H1 (cell line): Measurements from ENCODE around the gene SMC2. TPM values are rescaled to one million over a fixed set of nuclear protein-coding genes. Genes with fewer than 3 reads are reported as not detected.

Experiments used
- CTCF ChIA-PET: fragments of 300-600 bp; sonication (Branson Sonifier 250); formaldehyde crosslinking; loops from one replicate; lab custom pipeline; 2021; ENCODE audit not compliant: partially characterized antibody; lab: Charles Lee
- POLR2A ChIA-PET: fragments of 300-600 bp; sonication (Branson Sonifier 250); formaldehyde crosslinking; loops from one replicate; lab custom pipeline; 2021; ENCODE audit warnings: inconsistent platforms; ENCODE audit not compliant: partially characterized antibody; lab: Charles Lee
- DNase-seq, 2 experiments: peaks; one replicate each; pipeline versions ENCODE4 v3.0.0 to v3.0.0-alpha.2; 2010 to 2022; ENCODE audit warnings: low spot score in 2 of 2, low read depth in 1 of 2, mixed read lengths in 1 of 2
- FAIRE-seq: peaks from 2 replicates; lab custom pipeline; 2011; peaks lifted over from hg19 to GRCh38; lab: Jason Lieb, UNC
- H2AFZ ChIP-seq: 2 replicates; pipeline ENCODE4 v1.8.1; 2012; ENCODE audit warnings: low read length, inconsistent platforms
- H2AK5ac ChIP-seq: 2 replicates; pipeline ENCODE4 v1.6.1; 2013; ENCODE audit warnings: low read depth, low read length
- H2BK120ac ChIP-seq: replicated peaks from 2 replicates; pipeline ENCODE3; 2013; ENCODE audit warnings: low read depth, low read length, inconsistent platforms
- H2BK12ac ChIP-seq: 2 replicates; pipeline ENCODE4 v1.6.1; 2013; ENCODE audit warnings: low read depth, low read length
- H2BK15ac ChIP-seq: 2 replicates; pipeline ENCODE4 v1.6.1; 2013; ENCODE audit warnings: low read length
- H2BK20ac ChIP-seq: 2 replicates; pipeline ENCODE4 v1.6.1; 2013; ENCODE audit warnings: low read length
- H2BK5ac ChIP-seq: 2 replicates; pipeline ENCODE4 v1.6.1; 2013; ENCODE audit warnings: low read depth, low read length
- H3K14ac ChIP-seq: 2 replicates; pipeline ENCODE4 v1.6.1; 2013; ENCODE audit warnings: inconsistent platforms; ENCODE audit not compliant: insufficient read length
- H3K18ac ChIP-seq: 2 replicates; pipeline ENCODE4 v1.6.1; 2013; ENCODE audit warnings: low read length; ENCODE audit errors: extremely low read depth
- H3K23ac ChIP-seq: 2 replicates; pipeline ENCODE4 v1.6.1; 2013; ENCODE audit warnings: inconsistent platforms; ENCODE audit not compliant: insufficient read length
- H3K23me2 ChIP-seq: 2 replicates; pipeline ENCODE4 v1.6.1; 2013; ENCODE audit warnings: low read depth, low read length
- H3K27ac ChIP-seq: 2 replicates; pipeline ENCODE4 v1.6.1; 2011; ENCODE audit warnings: low read depth, low read length, inconsistent platforms
- H3K27me3 ChIP-seq, 4 experiments: replicated peaks in 1 of 4; 1 replicate in 1 of 4; 2 replicates in 3 of 4; pipeline versions ENCODE4 v1.6.1 to v1.8.1; 2011 to 2013; ENCODE audit warnings: low read length in 3 of 4, mild to moderate bottlenecking in 3 of 4, inconsistent platforms in 2 of 4, mixed read lengths in 2 of 4, moderate library complexity in 1 of 4; ENCODE audit not compliant: control insufficient read depth in 3 of 4, insufficient read depth in 3 of 4; ENCODE audit errors: extremely low read depth in 1 of 4
- H3K36me3 ChIP-seq, 4 experiments: 2 replicates each; pipeline versions ENCODE4 v1.6.1 to v1.8.1; 2011 to 2013; ENCODE audit warnings: mild to moderate bottlenecking in 4 of 4, low read length in 3 of 4, moderate library complexity in 2 of 4, control low read depth in 1 of 4, inconsistent platforms in 1 of 4; ENCODE audit not compliant: insufficient read depth in 4 of 4, control insufficient read depth in 2 of 4
- H3K4ac ChIP-seq: replicated peaks from 2 replicates; pipeline ENCODE3; 2013; ENCODE audit warnings: low read length, low read depth, mixed read lengths, inconsistent platforms; ENCODE audit not compliant: insufficient read length
- H3K4me1 ChIP-seq, 4 experiments: replicated peaks in 1 of 4; 1 replicate in 1 of 4; 2 replicates in 3 of 4; pipeline versions ENCODE4 v1.6.1 to v1.8.1; 2011 to 2013; ENCODE audit warnings: low read length in 3 of 4, inconsistent platforms in 2 of 4, mixed read lengths in 1 of 4; ENCODE audit not compliant: insufficient read depth in 4 of 4, control insufficient read depth in 3 of 4
- H3K4me2 ChIP-seq, 2 experiments: 2 replicates each; pipeline versions ENCODE4 v1.6.1 to v1.8.1; 2011 to 2013; ENCODE audit warnings: low read depth in 2 of 2, low read length in 2 of 2, control low read depth in 1 of 2, inconsistent platforms in 1 of 2, mild to moderate bottlenecking in 1 of 2; ENCODE audit not compliant: insufficient read depth in 1 of 2
- H3K4me3 ChIP-seq, 4 experiments: fragments of 200-600, 300-600 bp in 1 of 4; sonication (generic), shearing (Covaris generic), sonication (Bioruptor Twin) in 1 of 4; 2 replicates each; pipeline versions ENCODE4 v1.5.1 to v1.8.1; 2011 to 2016; ENCODE audit warnings: low read length in 4 of 4, low read depth in 3 of 4, control low read depth in 2 of 4, inconsistent platforms in 2 of 4, mild to moderate bottlenecking in 2 of 4, mixed read lengths in 1 of 4, moderate library complexity in 1 of 4; ENCODE audit not compliant: insufficient read depth in 2 of 4; ENCODE audit errors: extremely low read depth in 1 of 4
- H3K56ac ChIP-seq: replicated peaks from 2 replicates; pipeline ENCODE3; 2013; ENCODE audit warnings: low read depth, mild to moderate bottlenecking, mixed read lengths, low read length, inconsistent platforms; ENCODE audit not compliant: insufficient read length
- H3K79me1 ChIP-seq: 2 replicates; pipeline ENCODE4 v1.6.1; 2013; ENCODE audit warnings: low read depth, low read length, control low read depth
- H3K79me2 ChIP-seq, 2 experiments: 2 replicates each; pipeline versions ENCODE4 v1.6.1 to v1.8.1; 2012 to 2013; ENCODE audit warnings: low read length in 2 of 2, mild to moderate bottlenecking in 2 of 2, inconsistent platforms in 1 of 2; ENCODE audit not compliant: insufficient read depth in 2 of 2, control insufficient read depth in 1 of 2
- H3K9ac ChIP-seq, 4 experiments: replicated peaks in 1 of 4; 1 replicate in 1 of 4; 2 replicates in 3 of 4; pipeline versions ENCODE4 v1.6.1 to v1.8.1; 2011 to 2013; ENCODE audit warnings: low read depth in 3 of 4, low read length in 3 of 4, control low read depth in 2 of 4, mild to moderate bottlenecking in 2 of 4, moderate library complexity in 2 of 4, inconsistent platforms in 1 of 4; ENCODE audit errors: extremely low read depth in 1 of 4
- H3K9me3 ChIP-seq, 2 experiments: 2 replicates each; pipeline versions ENCODE4 v1.6.1 to v1.8.1; 2012 to 2013; ENCODE audit warnings: mild to moderate bottlenecking in 2 of 2, moderate library complexity in 2 of 2, control low read depth in 1 of 2, inconsistent platforms in 1 of 2, low read depth in 1 of 2, low read length in 1 of 2, mixed read lengths in 1 of 2; ENCODE audit not compliant: insufficient read depth in 2 of 2
- H4K20me1 ChIP-seq, 2 experiments: replicated peaks in 1 of 2; 2 replicates each; pipeline versions ENCODE3 to v1.8.1; 2011 to 2013; ENCODE audit warnings: inconsistent platforms in 2 of 2, low read length in 2 of 2, mild to moderate bottlenecking in 1 of 2; ENCODE audit not compliant: insufficient read depth in 2 of 2, control insufficient read depth in 1 of 2
- H4K5ac ChIP-seq: 2 replicates; pipeline ENCODE4 v1.6.1; 2013; ENCODE audit warnings: low read length, low read depth, mixed read lengths, inconsistent platforms; ENCODE audit not compliant: insufficient read length
- H4K8ac ChIP-seq: 2 replicates; pipeline ENCODE4 v1.8.0; 2013; ENCODE audit warnings: mild to moderate bottlenecking, moderate library complexity, low read length, inconsistent platforms; ENCODE audit not compliant: insufficient read depth; ENCODE audit errors: extremely low read depth
- H4K91ac ChIP-seq: replicated peaks from 2 replicates; pipeline ENCODE3; 2013; ENCODE audit warnings: low read length, mixed read lengths, inconsistent platforms; ENCODE audit not compliant: insufficient read length
- CTBP2 ChIP-seq: IDR thresholded peaks from 2 replicates; pipeline ENCODE4 v1.7.0; 2011; ENCODE audit warnings: borderline replicate concordance, mild to moderate bottlenecking, moderate library complexity, mixed read lengths, low read length; ENCODE audit not compliant: insufficient read depth, insufficient read length
- FOSL1 ChIP-seq: IDR thresholded peaks from 2 replicates; pipeline ENCODE4 v1.6.1; 2011; ENCODE audit warnings: mild to moderate bottlenecking, low read depth, low read length, moderate library complexity; ENCODE audit not compliant: insufficient read depth
- KDM4A ChIP-seq: IDR thresholded peaks from one replicate; pipeline ENCODE4 v1.7.1; 2012; ENCODE audit warnings: low read depth, mild to moderate bottlenecking, moderate library complexity, low read length, inconsistent platforms; ENCODE audit not compliant: severe bottlenecking
- WGBS, 2 experiments: shearing (Covaris generic) in 1 of 2; methylation state at CpG; one replicate each; pipeline versions ENCODE4 v1.1.6 to v1.1.7; 2013 to 2015; ENCODE audit warnings: low lambda C conversion rate in 2 of 2, mixed read lengths in 2 of 2, inconsistent platforms in 1 of 2, low coverage in 1 of 2, missing lambda C conversion rate in 1 of 2; ENCODE audit not compliant: insufficient replicate concordance in 2 of 2, insufficient coverage in 1 of 2, insufficient read length in 1 of 2; ENCODE audit errors: extremely low coverage in 1 of 2, missing lambda C conversion rate in 1 of 2; 5-methylcytosine and 5-hydroxymethylcytosine counted together
- polyA plus RNA-seq, 7 experiments: library from polyadenylated mRNA; depleted of rRNA in 3 of 7; stranded (reverse) in 5 of 7; unstranded in 2 of 7; fragments of >200 nt in 5 of 7; fragments of 200-250 nt in 2 of 7; gene quantifications; 1 replicate in 5 of 7; 2 replicates in 1 of 7; 4 replicates in 1 of 7; pipeline versions ENCODE4 v1.2.1 to v1.2.3, GENCODE V29; 2011 to 2013; ENCODE audit warnings: missing spikeins in 2 of 7, mixed read lengths in 2 of 7
- total RNA-seq: library from RNA; stranded (reverse); fragmentation: NEBNext Ultra II Directional; extraction: Animal tissue kit (Norgen Biotek cat#: 25700); gene quantifications from 2 replicates; pipeline ENCODE4 v1.2.1, GENCODE V29; 2021
- TF ChIP-seq, protein P1 (sequence below): IDR thresholded peaks from 2 replicates; pipeline ENCODE4 v1.6.1; 2012; ENCODE audit warnings: inconsistent platforms

The SMC2 gene
- total and polyA plus RNA-seq, 2 of the 8 experiments (the other 6 are each of a cell fraction or from before 2014, with no cell fraction given), result 7.5 to 39.8 TPM

DNA sequence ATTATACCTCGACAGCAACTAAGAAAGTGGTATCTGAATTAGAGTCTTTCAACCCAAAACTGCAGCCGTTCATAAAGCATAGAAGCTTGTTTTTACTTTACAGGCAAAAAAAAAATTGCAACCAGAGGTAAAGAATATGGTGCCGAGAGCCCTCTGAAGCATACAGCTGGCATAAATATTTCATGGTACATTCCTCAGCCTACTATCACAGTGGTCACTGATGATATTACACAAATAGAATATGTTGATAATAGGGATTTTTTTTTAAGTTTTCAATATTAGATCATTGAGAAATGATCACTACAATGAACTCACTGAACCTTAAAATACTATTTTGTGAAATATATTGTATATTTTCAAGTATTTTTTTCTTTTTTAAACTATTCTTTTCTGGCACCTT, 6.2 kb upstream of the SMC2 start:
- no peak overlapping the region for H4K5ac ChIP-seq
- no peak overlapping the region for H2BK120ac ChIP-seq
- no peaks in the 10 kb centered on the region for H3K36me3 ChIP-seq
- no peak overlapping the region for H3K27ac ChIP-seq
- H4K8ac ChIP-seq, result no peak overlapping the region
- H2BK12ac ChIP-seq, result no peak overlapping the region
- CTCF ChIA-PET, result no interaction called here
- H3K9me3 ChIP-seq, result no peaks in the 10 kb centered on the region
- no peak overlapping the region for H4K91ac ChIP-seq
- H3K4ac ChIP-seq, result no peak overlapping the region
- H3K14ac ChIP-seq, result no peak overlapping the region
- peaks cover 0 to 5% of the 10 kb centered on the region in 2 experiments; a peak in 2 of 4 replicates for H3K79me2 ChIP-seq
- no peak overlapping the region for H3K4me3 ChIP-seq
- no peak for DNase-seq
- no peak overlapping the region for H2BK15ac ChIP-seq
- H3K4me1 ChIP-seq, result peaks cover 0 to 3% (median 2%) of the 10 kb centered on the region in 4 experiments; a peak in 3 of 7 replicates
- no peak overlapping the region for H3K4me2 ChIP-seq
- H2BK5ac ChIP-seq, result no peak overlapping the region
- H3K27me3 ChIP-seq, result no peaks in the 10 kb centered on the region
- H2AFZ ChIP-seq, result no peak overlapping the region
- TF ChIP-seq FOSL1, result no peak
- no peak for TF ChIP-seq KDM4A
- no peak for TF ChIP-seq CTBP2
- TF ChIP-seq, protein P1, sequence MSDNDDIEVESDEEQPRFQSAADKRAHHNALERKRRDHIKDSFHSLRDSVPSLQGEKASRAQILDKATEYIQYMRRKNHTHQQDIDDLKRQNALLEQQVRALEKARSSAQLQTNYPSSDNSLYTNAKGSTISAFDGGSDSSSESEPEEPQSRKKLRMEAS, result no peak
- TF ChIP-seq, all 59 proteins: peak for 0
- no peak for FAIRE-seq
- 99% methylated on average over 3 of the region's 3 CpGs; no CpG with 5 or more reads in 1 of the 2 experiments for WGBS, 2 experiments
- Histone ChIP-seq H4K20me1 (no peaks in the 10 kb centered on the region), H3K18ac (no peak overlapping the region), H3K79me1 (0 out of 2 replicates have a peak, but pooled peaks cover 3% of the 10 kb centered on the region), H2BK20ac (no peak overlapping the region), H3K23ac (no peak overlapping the region), H3K9ac (no peak overlapping the region), H2AK5ac (no peak overlapping the region), H3K56ac (no peak overlapping the region), H3K23me2 (no peaks in the 10 kb centered on the region)
- POLR2A ChIA-PET, result no interaction called here
